HCT116 (cell line): ENCODE results near the gene KIF25. TPM values are rescaled to one million over a fixed set of nuclear protein-coding genes. Genes with fewer than 3 reads are reported as not detected.

Source experiments
- ATAC-seq: fragments of 200-7000 bp; cut with Tn5 transposase; 2 replicates; pipeline ENCODE4 v1.9.1; 2020; ENCODE audit warnings: mild to moderate bottlenecking, moderate library complexity
- BruUV-seq: library from RNA; stranded (reverse); fragments of 400-500 nt; replicated peaks from 2 replicates; lab custom pipeline; 2021; lab: Mats Ljungman, UMichigan
- CTCF ChIA-PET: fragments of 300-600 bp; sonication (Branson Sonifier 250); formaldehyde crosslinking; loops from one replicate; lab custom pipeline; 2021; ENCODE audit warnings: antibody characterized with exemption; lab: Charles Lee
- POLR2A ChIA-PET: fragments of 300-600, 350-600 bp; sonication (Branson Sonifier 250); formaldehyde crosslinking; loops from one replicate; lab custom pipeline; 2021; ENCODE audit warnings: antibody characterized with exemption; lab: Charles Lee
- RAD21 ChIA-PET, 2 experiments: fragments of 300-600 bp; sonication (Branson Sonifier 250); formaldehyde crosslinking; loops; one replicate each; lab custom pipeline; 2023; ENCODE audit warnings: low total read pairs in 2 of 2; ENCODE audit not compliant: uncharacterized antibody in 2 of 2, unreplicated experiment in 2 of 2, low non-redundant PET in 1 of 2; lab: Charles Lee
- DNase-seq: peaks from one replicate; pipeline ENCODE4 v3.0.0-alpha.2; 2010; ENCODE audit warnings: low read depth, low spot score
- H2AFZ ChIP-seq: fragments of 200-600 bp; shearing (Covaris generic), sonication (generic); 2 replicates; pipeline ENCODE4 v1.6.1; 2017; ENCODE audit warnings: low read depth, mixed run types, mixed read lengths, antibody characterized with exemption, low read length; ENCODE audit not compliant: poor library complexity, severe bottlenecking
- H3K27ac ChIP-seq: 2 replicates; pipeline ENCODE4 v1.5.1; 2012; ENCODE audit warnings: low read depth, low read length
- H3K27me3 ChIP-seq: fragments of 200-600 bp; sonication (generic); 2 replicates; pipeline ENCODE4 v1.6.1; 2016; ENCODE audit warnings: mixed run types, low read length, mixed read lengths; ENCODE audit not compliant: insufficient read depth
- H3K36me3 ChIP-seq, 2 experiments: fragments of 200-500 bp in 1 of 2; fragments of 200-600 bp in 1 of 2; sonication (Bioruptor generic) in 1 of 2; sonication (generic) in 1 of 2; 2 replicates each; pipeline versions ENCODE4 v1.5.1 to v1.6.1; 2014 to 2016; ENCODE audit warnings: low read length in 2 of 2, inconsistent platforms in 1 of 2, mixed read lengths in 1 of 2, mixed run types in 1 of 2; ENCODE audit not compliant: insufficient read depth in 2 of 2, control insufficient read depth in 1 of 2
- H3K4me1 ChIP-seq, 2 experiments: fragments of 200-600 bp in 1 of 2; sonication (generic) in 1 of 2; 2 replicates each; pipeline versions ENCODE4 v1.5.1 to v1.6.1; 2012 to 2017; ENCODE audit warnings: low read length in 2 of 2, inconsistent platforms in 1 of 2, mild to moderate bottlenecking in 1 of 2, mixed read lengths in 1 of 2, mixed run types in 1 of 2, moderate library complexity in 1 of 2; ENCODE audit not compliant: insufficient read depth in 2 of 2, control insufficient read depth in 1 of 2
- H3K4me2 ChIP-seq: fragments of 200-600 bp; sonication (generic); 2 replicates; pipeline ENCODE4 v1.6.1; 2017; ENCODE audit warnings: mixed run types, low read length, mixed read lengths
- H3K4me3 ChIP-seq, 2 experiments: fragments of 200-600 bp in 1 of 2; sonication (generic) in 1 of 2; replicated peaks in 1 of 2; 2 replicates each; pipeline ENCODE4 v1.5.1; 2011 to 2016; ENCODE audit warnings: low read length in 2 of 2, control low read depth in 1 of 2, low read depth in 1 of 2, mild to moderate bottlenecking in 1 of 2, mixed read lengths in 1 of 2, mixed run types in 1 of 2
- H3K79me2 ChIP-seq: fragments of 200-600 bp; sonication (generic); 2 replicates; pipeline ENCODE4 v1.6.1; 2017; ENCODE audit warnings: mild to moderate bottlenecking, mixed run types, low read length, moderate library complexity, mixed read lengths; ENCODE audit not compliant: insufficient read depth
- H3K9ac ChIP-seq: fragments of 200-600 bp; sonication (generic); 2 replicates; pipeline ENCODE4 v1.6.1; 2016; ENCODE audit warnings: low read length, mixed read lengths
- H3K9me2 ChIP-seq: fragments of 200-600 bp; sonication (generic), shearing (Covaris generic); 2 replicates; pipeline ENCODE4 v1.6.1; 2017; ENCODE audit warnings: mixed run types, mild to moderate bottlenecking, moderate library complexity; ENCODE audit not compliant: insufficient read depth
- H3K9me3 ChIP-seq, 2 experiments: fragments of 200-500 bp in 1 of 2; fragments of 200-600 bp in 1 of 2; sonication (Bioruptor generic) in 1 of 2; sonication (generic) in 1 of 2; 2 replicates each; pipeline ENCODE4 v1.6.1; 2014 to 2017; ENCODE audit warnings: low read length in 2 of 2, mixed read lengths in 2 of 2, inconsistent platforms in 1 of 2, low read depth in 1 of 2, mild to moderate bottlenecking in 1 of 2, mixed run types in 1 of 2, moderate library complexity in 1 of 2; ENCODE audit not compliant: control insufficient read depth in 1 of 2, insufficient read depth in 1 of 2
- H4K20me1 ChIP-seq: fragments of 200-600 bp; sonication (generic), shearing (Covaris generic); 2 replicates; pipeline ENCODE4 v1.6.1; 2017; ENCODE audit warnings: mixed run types, mild to moderate bottlenecking, moderate library complexity; ENCODE audit not compliant: insufficient read depth
- CEBPB ChIP-seq: IDR thresholded peaks from 2 replicates; pipeline ENCODE4 v1.6.1; 2012; ENCODE audit warnings: low read depth
- CTCF ChIP-seq, 3 experiments: fragments of 200-600 bp in 1 of 3; sonication (generic) in 1 of 3; IDR thresholded peaks in 2 of 3; conservative IDR thresholded peaks in 1 of 3; 2 replicates each; pipeline ENCODE4 v1.5.1; 2012 to 2017; ENCODE audit warnings: low read depth in 2 of 3, low read length in 2 of 3, antibody characterized with exemption in 1 of 3, borderline replicate concordance in 1 of 3, control low read depth in 1 of 3, mild to moderate bottlenecking in 1 of 3, mixed read lengths in 1 of 3, mixed run types in 1 of 3, moderate library complexity in 1 of 3; ENCODE audit not compliant: insufficient read depth in 1 of 3
- SIN3A ChIP-seq: IDR thresholded peaks from 2 replicates; pipeline ENCODE4 v1.6.1; 2012; ENCODE audit warnings: low read depth
- ZFX ChIP-seq: fragments of 450-650 bp; IDR thresholded peaks from 2 replicates; pipeline ENCODE4 v1.6.1; 2017
- intact Hi-C: fragments of 100-400 bp; cut with micrococcal nuclease; formaldehyde crosslinking; loops from 2 replicates; pipeline ENCODE4 v1.10.0; 2022
- total RNA-seq: library from RNA; stranded (reverse); gene quantifications from one replicate; pipeline ENCODE4 v1.2.1, GENCODE V29; 2021; ENCODE audit not compliant: unreplicated experiment
- TF ChIP-seq, protein P1 (sequence below): IDR thresholded peaks from 2 replicates; pipeline ENCODE4 v1.6.1; 2011; ENCODE audit warnings: mild to moderate bottlenecking, low read length, moderate library complexity; ENCODE audit not compliant: insufficient replicate concordance; ENCODE audit errors: extremely low read depth

KIF25 gene
- total RNA-seq, 1 experiment from 2014 or later = not detected

DNA sequence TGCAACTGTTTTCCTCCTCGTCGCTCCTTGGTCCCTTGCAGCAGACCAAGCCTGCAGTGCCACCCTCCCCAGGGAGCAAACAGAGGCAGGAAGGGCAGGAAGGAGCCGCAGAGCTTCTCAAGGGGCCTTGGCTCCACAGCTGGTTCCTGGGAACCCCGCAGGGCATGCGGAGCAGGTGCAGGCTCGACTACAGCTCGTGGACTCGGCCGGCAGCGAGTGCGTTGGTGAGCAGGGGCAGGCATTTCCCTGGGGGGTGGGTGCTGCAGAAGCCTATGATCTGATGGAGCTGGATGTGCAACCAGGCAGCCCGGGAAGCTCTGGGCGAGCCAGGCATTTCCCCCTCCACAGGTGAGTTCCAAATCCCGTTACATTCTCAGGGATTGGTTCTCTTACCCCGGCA is 44.5 kb downstream of the KIF25 start:
- RAD21 ChIA-PET = no interaction called here

More for the DNA sequence above, 44.5 kb downstream of the KIF25 start:
- DNase-seq = no peak
- H2AFZ ChIP-seq = no peak overlapping the region
- no peak for TF ChIP-seq ZFX
- no peak for TF ChIP-seq CTCF (IDR thresholded peaks at IDR 0.05 in 2 of 3, conservative IDR thresholded peaks at IDR 0.05 in 1 of 3; ENCODE audit: borderline replicate concordance in 1 of 3, insufficient read depth in 1 of 3, low read depth in 2 of 3, low read length in 2 of 3)
- no peak for TF ChIP-seq SIN3A
- TF ChIP-seq, protein P1, sequence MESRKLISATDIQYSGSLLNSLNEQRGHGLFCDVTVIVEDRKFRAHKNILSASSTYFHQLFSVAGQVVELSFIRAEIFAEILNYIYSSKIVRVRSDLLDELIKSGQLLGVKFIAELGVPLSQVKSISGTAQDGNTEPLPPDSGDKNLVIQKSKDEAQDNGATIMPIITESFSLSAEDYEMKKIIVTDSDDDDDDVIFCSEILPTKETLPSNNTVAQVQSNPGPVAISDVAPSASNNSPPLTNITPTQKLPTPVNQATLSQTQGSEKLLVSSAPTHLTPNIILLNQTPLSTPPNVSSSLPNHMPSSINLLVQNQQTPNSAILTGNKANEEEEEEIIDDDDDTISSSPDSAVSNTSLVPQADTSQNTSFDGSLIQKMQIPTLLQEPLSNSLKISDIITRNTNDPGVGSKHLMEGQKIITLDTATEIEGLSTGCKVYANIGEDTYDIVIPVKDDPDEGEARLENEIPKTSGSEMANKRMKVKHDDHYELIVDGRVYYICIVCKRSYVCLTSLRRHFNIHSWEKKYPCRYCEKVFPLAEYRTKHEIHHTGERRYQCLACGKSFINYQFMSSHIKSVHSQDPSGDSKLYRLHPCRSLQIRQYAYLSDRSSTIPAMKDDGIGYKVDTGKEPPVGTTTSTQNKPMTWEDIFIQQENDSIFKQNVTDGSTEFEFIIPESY = no peak
- TF ChIP-seq CEBPB = no peak
- TF ChIP-seq, all 23 proteins: peak for 0
- ChIA-PET CTCF (no interaction called here), POLR2A (no interaction called here)
- H4K20me1 ChIP-seq = no peaks in the 10 kb centered on the region
- no peak overlapping the region for H3K4me2 ChIP-seq
- H3K9ac ChIP-seq = no peak overlapping the region
- BruUV-seq = no TSS peak
- no peaks in the 10 kb centered on the region for H3K9me3 ChIP-seq
- peak; percentile 63 for ATAC-seq
- H3K27ac ChIP-seq = no peak overlapping the region
- H3K4me1 ChIP-seq = no peaks in the 10 kb centered on the region; a peak in 2 of 4 replicates
- H3K79me2 ChIP-seq = no peaks in the 10 kb centered on the region
- H3K27me3 ChIP-seq = peaks cover 6% of the 10 kb centered on the region; the same call in 1 of the 2 replicates
- intact Hi-C loops = no loop called here
- no peaks in the 10 kb centered on the region for H3K9me2 ChIP-seq
- H3K4me3 ChIP-seq = no peak overlapping the region
- H3K36me3 ChIP-seq = no peaks in the 10 kb centered on the region
